ENCODE data around the gene NR2F6.

The NR2F6 gene

DNA sequence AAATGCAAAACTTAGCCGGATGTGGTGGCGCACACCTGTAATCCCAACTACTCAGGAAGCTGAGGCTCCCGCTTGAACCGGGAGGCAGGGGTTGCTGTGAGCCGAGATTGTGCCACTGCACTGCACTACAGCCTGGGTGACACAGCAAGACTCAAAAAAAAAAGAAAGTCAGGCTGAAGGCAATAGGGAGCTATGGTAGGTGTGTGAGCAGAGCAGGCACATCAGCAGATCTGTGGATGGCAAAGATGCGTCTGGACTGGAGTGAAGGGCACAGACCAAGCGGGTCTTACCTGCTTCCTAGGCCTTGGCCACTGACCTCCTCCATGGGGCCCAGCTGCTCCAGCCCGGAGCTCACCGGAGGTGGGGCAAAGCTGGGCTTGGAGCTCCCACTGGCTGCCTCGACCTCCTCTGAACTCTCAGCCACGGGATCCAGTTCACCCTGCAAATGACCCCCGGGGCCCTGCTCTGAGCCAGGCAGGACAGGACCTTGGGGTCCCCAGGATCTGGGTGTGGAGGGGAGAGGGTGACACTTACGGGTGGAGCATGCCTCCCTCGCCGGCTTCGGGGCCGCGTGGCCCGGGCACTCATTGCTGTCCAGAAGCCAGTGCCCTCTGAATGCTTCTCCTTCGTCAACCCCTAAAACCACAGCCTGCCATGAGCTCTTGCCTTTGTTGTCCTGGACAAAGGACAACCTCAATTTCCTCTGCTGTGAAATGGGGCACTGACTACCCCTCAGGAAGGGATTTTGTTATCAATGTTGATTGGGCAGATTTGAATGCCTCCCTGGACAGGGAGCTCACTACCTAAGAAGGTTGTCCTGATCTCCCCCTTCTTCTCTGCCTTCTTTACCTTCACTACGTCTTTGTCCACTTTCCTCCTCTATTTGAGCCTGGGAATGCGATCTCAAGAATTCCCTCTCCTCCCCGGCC is 18.3 kb upstream of the NR2F6 start:
- no peak for DNase-seq (ENCODE audit: low read depth)

DNA sequence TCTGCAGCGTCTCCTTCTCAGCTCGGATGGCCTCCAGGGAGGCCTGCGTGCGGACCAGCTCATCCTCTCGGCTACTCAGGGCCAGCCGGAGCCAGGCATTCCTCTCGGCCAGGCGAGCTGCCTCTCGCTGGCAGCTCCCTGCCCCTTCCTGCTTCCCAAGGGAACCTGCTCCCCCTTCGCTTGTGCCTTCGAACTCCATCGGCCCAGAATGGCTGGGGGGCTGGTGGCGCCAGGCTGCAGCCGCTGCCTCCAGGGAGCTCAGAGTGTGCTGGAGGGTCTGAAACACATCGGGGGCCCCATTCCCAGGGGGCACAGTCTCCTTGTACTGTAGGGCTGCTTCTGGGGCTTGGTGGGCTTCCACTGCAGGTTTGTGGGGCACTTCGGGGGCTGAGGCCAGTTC is 16.8 kb upstream of the NR2F6 start:
- DNase-seq (ENCODE audit: low read depth) = no peak

DNA sequence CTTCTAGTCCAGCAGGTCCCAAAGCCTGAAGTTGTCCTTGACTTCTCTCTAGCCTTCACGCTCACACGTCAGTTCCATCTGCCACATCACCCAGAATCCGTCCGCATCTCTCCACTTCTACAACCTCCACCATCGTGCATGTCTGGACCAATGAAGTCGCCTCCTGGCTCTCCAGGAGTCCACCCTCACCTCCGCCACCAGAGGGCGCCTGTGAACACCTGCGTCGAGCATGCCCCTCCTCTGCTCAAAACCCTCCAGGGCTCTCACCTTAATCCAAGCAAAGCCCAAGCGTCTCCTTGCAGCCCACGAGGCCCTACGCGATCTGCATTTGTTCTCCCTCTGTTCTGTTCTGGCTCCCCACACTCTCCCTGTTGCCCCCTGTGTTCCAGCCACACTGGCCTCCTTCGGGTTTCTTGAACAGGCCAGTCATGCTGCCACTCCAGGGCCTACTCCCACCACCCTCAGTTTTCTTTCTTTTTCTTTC is 15.2 kb upstream of the NR2F6 start:
- peak; percentile 88 for DNase-seq (ENCODE audit: low read depth)

DNA sequence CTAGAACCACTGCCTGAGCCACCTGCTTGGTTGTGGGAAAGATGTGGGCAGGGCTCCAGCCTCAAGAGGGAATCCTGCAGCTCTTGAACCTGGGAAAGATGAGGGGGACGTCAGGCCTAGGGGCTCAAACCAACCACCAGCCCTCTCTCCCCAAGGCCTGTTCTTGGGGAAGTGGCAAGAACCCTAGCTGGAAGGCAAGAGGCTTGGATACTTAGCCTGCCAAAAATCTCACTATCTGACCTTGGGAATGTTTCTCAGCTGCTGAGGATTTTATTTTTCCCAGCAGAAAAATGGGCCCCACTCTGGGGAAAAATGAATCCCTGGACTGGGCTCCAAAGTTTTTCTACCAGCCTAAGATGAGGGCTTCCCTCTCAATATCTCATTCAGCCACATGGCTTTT is 14.2 kb upstream of the NR2F6 start:
- DNase-seq (ENCODE audit: low read depth) = no peak

DNA sequence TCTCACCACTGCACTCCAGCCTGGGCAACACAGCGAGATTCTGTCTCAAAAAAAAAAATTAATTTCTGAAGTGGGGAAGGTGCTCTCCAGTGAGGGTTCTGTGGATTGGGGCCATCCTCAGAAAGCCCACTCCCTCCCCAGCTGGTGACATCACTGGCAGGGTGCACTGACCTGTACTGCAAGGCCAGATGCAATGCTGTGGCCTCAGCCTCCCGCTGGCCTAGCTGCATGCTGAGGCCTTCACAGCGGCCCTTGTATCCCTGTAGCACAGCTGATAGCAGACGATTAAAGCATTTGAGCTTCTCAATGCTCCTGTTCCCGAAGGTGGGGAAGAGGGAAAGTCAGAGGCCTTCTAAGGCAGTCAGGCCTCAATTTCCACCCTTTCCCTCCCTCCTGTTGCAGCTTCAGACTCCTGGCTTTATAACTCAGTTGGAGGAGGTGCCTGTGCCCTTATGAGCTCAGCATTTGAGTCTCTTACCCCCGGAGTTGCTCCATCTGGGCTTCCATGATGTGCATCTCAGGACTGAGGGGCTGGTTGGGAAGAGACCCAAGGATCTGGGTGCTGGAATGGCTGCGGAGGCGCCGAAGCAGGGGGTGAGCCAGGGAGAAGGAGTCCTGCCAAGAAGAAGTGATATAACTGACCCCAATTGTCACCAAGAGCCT is 13.5 kb upstream of the NR2F6 start:
- DNase-seq (ENCODE audit: low read depth) = no peak

DNA sequence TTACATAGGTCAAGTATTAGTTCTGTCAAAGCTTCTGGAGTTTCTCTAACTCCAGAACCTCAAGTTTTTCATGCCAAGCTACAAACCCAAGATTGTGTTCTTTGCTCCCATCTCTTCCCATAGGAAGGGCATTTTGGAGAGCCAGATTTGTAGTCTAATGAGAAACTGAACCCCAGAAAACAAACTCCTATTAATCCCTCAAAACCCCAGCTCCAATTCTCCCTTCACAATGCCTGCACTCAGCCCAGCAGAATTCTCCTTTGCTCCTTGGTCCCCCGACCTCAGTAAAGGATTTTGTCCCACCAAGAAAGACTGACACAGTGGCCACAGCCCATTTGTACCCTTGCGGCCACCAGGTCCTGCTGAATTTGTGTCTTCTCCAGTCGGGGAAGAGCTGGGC is 10.4 kb upstream of the NR2F6 start:
- no peak for DNase-seq (ENCODE audit: low read depth)

DNA sequence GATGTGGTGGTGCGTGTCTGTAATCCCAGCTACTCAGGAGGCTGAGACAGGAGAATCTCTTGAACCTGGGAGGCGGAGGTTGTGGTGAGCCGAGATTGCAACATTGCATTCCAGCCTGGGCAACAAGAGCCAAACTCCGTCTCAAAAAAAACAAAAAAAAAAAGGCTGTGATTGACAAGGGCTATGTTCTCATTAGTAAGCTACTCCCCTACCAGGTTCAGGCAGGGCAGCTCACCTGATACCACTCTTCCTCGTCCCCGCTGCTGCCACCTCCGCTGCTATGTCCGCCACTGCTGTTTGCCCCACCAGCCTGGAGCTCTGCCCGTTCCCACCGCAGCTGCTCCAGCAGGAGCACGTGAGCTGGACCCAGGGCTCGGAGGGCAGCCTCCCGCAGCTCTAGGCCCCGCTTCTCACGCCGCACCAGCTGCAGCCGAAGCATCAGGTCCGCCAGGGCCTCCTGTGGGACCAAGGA is 9.5 kb upstream of the NR2F6 start:
- DNase-seq (ENCODE audit: low read depth) = no peak

DNA sequence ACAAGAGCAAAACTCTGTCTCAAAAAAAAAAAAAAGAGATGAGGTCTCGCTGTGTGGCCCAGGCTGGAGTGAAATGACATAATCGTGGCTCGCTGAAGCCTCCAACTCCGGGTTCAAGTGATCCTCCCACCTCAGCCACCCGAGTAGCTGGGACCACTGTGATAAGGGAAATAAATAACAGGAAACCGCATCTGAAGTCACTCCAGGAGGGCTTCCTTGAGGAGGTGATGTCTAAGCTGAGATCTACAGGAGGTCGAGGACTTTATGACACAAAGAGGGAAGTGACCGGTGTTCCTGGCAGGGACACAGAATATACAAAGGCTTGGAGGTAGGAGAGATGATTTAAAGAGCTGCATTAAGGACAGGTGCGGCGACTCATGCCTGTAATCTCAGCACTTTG is 8.9 kb upstream of the NR2F6 start:
- no peak for DNase-seq (ENCODE audit: low read depth)

DNA sequence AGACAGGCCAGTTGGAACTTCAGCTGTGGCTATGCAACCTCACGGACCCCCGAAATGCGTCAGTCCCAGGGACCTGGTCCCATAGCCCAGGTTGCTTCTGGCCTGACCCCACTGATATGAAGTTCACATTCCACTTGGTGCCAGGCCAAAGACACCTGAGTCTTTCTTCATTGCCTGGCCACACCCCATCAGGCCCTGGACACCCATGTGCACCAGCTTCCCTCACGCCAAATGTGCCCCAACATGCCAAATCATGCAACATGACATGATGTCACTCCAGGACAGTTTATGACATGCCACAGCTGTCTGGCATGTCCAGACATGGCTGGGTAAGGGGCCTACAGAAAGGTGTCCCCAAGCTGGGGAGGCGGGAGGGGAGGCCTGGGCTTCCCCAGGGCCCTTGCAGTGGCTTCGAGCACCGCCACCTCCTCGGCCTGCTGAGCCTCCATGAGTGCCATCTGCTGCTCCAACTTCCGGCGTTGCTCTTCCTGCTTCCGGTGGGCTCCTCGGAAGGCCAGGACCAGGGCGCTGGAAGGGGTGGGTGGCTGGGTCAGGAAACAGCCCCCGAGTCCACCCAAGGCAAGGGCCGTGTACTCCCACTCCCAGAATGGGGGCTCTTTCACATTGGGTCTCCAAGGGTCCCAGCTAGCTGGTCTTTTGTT is 4.3 kb upstream of the NR2F6 start:
- DNase-seq (ENCODE audit: low read depth) = no peak

DNA sequence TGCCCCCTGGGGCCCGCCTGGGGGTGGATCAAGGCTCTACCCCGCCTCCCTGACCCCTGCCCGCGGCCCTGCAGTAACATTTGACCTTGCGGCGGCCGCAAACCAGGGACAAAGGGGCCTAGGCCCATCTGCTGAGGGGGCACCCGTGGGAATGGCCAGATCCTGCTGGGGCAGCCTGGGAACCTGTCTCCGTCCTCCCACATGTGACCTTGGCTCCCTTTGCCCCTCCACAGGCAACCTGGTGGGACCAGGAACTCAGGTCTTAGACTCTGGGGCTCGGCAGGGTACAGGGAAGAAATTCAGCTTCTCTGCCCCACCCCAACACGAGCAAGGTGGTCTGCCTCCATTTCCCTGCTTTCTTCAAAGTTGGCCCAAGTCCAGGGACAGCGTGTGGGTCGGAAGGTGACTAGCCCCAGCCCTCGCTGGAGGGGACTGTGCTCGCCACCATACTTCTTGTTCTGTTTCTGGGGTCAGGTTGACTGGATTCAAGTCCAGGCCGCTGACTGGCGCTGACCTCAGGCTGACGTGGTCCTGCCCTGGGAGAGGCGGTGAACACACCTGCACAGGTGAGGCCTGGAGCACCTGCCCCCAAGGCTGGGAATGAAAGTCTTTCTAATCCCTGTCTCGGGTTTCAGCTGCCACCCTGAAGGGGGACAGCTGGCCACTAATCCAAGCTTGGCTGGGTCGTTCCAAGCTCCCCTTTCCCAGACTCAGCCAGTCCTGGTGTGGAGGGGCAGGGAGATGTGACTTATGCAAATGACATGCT is 2.5 kb upstream of the NR2F6 start:
- no peak for DNase-seq (ENCODE audit: low read depth)

DNA sequence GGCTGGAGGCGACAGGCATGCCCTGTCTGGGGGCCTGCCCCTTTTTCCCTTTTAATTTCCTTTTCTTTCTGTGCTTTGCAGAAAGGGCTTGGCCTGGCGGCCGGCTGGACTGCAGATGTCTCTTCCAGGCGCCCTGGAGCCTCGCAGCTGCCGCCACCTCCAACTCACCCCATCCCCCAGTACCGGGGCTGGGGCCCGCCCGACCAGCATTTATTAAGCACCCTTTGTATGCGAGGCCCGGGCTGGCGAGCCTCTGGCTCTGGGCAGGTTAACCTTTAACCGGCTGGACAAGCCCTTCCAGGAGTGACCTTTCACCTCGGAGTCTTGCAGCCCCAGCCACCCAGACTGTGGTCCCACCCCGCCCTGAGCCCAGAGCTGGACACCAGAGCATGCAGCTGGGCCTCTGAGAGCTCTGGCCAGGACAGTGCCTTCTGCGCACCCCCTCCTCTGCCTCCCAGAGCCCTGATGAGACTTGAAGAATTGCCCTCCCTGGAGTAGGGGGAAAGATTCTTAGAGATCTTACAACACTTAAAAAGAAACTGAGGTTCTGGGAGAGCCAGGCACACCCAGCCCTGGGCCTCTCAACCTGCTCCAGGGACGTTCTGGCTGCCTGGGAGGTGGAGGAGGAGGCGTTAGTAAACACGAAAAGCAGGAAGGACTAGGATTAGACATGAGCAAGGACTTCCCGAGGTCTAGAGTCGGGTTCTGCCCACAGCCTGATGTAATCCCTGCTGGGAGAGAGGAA is 1.1 kb upstream of the NR2F6 start:
- no peak for DNase-seq (ENCODE audit: low read depth)

DNA sequence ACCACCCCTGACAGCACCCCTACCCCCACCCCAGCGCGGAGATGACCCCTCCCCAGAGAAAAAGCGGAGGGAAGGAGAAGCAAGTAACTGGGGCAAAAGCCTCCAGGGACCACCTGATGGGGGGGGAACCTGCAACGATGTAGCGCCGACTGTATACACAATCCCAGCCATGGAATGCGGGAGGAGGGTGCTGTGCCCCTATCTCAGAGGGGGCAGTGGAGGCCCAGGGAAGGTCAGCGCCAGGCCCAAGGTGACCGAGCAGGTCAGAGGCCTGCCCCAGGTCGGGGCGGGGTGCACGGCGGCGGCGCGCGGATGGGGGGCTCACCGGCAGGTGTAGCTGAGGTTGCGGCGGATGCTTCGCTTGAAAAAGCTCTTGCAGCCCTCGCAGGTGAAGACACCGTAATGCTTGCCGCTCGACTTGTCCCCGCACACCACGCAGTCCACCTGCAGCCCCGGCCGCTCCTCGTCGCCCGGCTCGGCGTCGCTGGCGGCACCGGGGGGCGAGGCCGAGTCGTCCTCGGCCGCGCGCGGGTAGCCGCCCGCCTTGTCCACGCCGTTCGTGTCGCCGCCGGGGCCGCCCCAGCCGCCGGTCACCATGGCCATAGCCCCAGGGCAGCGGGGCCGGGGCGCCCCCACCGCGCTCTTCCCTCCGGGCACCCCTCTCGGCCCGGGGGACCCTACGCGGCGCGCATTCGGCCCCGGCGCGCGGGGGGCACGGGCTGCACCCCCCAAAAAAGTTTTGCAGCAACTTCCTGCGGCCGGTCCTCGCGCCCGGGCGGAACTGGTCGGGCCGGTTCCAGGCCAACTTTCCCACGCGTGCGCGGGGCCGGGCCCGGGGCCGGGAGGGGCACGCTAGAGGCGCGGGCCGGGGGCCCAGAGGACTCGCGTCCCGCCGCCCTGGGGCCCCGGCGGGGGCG is 843 bp downstream of the NR2F6 start:
- DNase-seq (ENCODE audit: low read depth) = no peak

DNA sequence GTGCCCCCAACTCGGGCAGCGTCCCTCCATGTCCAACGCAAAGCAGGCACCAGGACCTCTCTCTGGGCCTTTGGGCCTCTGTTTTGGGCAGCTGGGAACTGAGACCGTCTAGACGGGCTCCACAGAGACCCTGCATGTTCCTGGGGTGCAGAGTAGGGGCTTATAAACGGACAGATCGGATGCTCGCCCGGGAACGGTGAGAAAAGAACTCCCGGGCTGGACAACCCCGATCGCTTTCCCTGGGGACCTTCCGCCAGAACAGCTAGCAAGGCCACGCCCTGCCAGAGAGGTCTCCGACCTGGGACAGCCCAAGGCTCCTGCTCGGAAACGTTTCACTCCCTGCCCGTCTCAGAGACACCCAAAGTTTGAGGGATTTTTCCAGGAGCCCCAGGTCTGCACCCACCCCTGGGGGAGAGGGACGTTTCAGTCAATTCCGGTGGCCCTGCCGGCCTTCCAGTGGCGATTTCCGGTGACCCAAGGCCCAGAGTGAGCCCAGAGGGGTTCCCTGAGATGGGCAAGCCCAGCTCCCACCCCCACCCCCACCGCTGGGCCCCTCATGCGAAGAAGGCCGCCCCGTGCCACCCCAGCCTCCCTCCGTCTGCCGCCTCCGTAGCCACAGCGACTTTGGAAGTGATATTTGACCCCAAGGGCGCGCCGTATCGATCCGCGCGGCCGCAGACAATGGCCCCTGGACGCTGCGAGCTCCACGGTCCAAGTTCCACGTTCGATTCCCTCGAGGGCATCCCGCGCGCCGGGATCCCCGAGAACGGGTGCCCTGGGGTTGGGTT is 1.7 kb downstream of the NR2F6 start:
- no peak for DNase-seq (ENCODE audit: low read depth)

DNA sequence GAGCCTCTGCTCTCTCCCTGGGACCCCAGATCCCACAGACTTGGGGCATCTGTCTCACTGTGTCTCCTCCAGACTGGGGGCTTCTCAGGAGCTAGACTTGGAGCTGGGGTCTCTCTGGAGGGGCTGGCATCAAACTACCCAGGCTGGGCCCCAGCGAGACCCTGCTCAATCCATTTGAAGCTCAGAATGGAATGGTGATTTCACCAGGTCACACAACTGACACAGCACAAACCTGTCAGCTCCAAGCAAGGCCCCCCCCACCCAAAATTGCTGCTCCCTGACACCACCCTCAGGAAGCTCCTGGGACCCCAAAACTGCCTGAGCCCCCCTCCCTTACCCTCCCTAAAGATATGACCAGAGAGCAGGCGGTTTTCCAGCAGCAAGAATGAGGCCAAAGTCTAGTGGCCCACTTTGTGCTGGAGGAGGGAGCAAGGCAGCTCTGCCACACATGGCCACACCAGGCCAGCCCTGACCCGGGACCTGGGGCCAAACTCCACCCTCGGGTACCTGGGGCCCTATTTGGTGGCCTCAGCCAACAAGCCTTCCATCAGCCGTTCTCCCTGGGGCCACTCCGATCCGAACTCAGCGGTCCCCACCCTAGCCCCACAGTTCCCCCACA is 2.4 kb downstream of the NR2F6 start:
- no peak for DNase-seq (ENCODE audit: low read depth)

DNA sequence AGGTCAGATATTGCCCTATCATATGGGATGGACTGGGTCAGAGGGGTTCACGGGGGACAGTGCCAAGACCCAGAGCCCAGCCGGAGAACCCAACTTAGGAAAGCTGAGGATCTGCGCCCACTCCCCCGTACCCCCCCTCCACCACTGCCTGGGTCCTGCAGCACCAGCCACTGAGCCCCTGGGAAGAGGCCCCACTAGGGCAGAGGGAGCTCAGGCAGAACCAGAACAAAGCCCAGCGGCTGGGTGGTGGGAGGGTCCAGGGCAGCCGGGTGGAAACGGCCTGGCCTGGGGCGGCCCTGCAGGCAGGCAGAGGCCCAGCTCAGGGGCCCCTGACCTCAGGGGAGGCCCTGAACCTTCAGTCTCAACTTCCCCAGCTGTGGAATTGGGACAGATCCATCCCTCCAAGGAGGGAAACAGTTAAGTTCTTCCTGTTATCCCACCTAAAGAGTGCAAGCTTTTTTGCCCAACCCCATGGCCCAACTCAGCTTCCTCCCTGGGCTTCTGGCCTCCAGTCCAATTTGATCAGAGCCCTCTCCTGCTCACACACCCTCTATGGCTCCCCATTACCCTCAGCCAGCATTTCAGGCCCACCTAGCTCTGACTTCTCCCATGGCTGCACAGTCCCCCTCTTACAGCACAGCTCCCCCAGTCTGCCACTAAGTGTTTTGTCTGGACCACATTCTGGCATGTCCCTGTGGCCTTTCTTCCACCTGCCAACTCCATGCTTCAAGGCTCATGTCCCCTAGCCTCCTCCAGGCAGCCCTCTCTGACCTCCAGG is 3.1 kb downstream of the NR2F6 start:
- no peak for DNase-seq (ENCODE audit: low read depth)

DNA sequence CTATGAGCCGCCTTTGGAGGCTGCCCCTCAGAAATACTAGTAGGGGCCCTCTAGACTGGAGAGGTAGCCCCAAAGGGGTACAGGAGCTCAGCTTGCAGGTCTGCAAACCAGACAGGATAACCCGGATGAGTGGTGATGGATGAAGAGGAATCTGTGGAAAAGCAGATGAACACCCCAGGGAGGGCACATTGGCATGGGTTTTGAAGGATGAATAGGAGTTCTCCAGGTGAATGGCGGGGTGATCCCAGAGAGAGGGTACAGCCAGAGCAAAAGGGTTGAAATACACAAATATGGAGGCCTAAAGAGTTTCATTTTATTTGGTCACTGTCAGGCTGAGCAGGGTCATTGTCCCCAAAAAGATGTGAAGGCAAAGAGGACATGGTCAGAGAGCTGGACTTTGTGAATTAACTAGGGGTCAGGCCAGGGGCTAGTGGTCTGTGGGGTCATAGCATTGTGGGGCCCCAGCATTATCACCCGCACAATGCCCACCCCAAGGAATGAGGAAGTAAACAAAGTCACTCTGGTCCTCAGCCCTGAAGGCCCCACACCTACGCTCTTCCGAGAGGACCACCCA is 4.8 kb downstream of the NR2F6 start:
- no peak for DNase-seq (ENCODE audit: low read depth)

DNA sequence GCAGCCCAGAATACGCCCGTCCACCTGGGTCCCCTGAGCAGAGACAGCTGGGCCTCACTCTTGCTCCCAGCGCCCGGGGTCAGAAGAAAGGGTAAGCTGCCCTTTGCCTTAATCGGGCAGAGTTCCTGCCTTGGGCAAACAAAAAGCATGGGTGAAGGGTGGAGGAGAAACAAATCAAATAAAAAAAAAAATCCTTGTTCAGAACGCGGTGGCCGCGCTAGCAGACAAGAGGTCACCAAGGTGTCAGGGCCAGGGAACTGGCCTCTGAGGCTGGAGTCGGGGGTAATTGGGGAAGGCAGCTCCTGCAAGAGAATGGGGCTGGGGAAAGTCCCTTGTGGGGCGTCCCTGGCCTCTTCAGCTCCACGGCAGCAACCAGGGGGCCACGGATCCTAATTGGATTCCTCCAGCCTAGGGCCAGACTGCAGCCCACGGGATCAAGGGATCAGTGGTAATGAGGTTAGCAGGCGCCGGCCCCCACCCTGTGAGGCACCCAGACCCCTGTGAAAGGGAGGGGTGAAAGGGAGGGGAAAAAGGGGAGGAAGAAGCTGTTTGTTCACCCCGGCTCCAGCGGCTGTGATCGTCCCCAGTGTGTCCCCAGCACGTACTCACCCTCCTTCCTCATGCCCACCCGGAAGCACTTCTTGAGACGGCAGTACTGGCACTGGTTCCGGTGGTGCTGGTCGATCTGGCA is 5.5 kb downstream of the NR2F6 start:
- no peak for DNase-seq (ENCODE audit: low read depth)

All from stimulated activated CD8-positive, alpha-beta memory T cell treated with anti-CD3 and anti-CD28 coated beads, Interleukin-7, amount 100 ng/mL, for 24 hours (primary cell).